Measurements from ENCODE around the gene PTAFR. TPM values are rescaled to one million over a fixed set of nuclear protein-coding genes. Genes with fewer than 3 reads are reported as not detected.
A peak's percentile ranks its signal among the peaks of the same experiment; 100 is the strongest.

PTAFR gene
- total RNA-seq, 3 donors from 2014 or later (not counting 1 experiment from before 2014, with no cell fraction given) = 1.2 to 6.4 (median 1.5) TPM

DNA sequence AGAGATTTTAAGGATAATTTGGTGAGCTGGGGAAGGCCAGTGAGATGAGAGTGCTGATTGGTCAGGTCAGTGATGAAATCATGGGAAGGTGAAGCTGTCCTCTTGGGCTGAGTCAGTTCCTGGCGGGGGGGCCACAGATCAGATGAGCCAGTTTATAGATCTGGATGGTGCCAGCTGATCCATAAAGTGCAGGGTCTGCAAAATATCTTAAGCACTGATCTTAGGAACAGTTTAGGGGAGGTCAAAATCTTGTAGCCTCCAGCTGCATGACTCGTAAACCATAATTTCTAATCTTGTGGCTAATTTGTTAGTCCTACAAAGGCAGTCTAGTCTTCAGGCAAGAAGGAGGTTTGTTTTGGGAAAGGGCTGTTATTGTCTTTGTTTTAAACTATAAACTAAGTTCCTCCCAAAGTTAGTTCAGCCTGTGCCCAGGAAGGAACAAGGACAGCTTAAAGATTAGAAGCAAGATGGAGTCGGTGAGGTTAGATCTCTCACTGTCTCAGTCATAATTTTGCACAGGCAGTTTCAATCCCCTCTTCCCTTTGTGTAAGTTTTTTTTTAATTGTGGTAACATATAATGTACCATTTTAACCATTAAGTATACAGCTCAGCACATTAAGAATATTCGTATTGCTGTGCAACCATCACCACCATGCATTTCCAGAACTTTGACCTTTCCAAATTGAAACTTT is 39.4 kb downstream of the PTAFR start:
- Histone ChIP-seq H3K36me3 (ENCODE audit: control insufficient read depth, insufficient read depth, low read length) (no peaks in the 10 kb centered on the region), H3K27me3 (ENCODE audit: control insufficient read depth, insufficient read depth, low read length) (no peaks in the 10 kb centered on the region), H3K4me1 (ENCODE audit: control insufficient read depth, insufficient read depth, low read length) (peaks cover 4% of the 10 kb centered on the region), H3K9me3 (ENCODE audit: control insufficient read depth, insufficient read depth, low read length) (no peaks in the 10 kb centered on the region), H3K4me3 (ENCODE audit: low read length) (no peak overlapping the region), H3K27ac (ENCODE audit: low read length) (no peak overlapping the region)
- ATAC-seq (no peak), DNase-seq (no peak)
- H3K36me3 Mint-ChIP-seq = no peaks in the 10 kb centered on the region
- H3K27ac Mint-ChIP-seq = no peak overlapping the region
- no peaks in the 10 kb centered on the region for H3K9me3 Mint-ChIP-seq
- H3K4me3 Mint-ChIP-seq = no peak overlapping the region
- intact Hi-C loops (cut with micrococcal nuclease) = no loop called here
- H3K4me1 Mint-ChIP-seq = peaks cover 9 to 12% of the 10 kb centered on the region in 2 donors
- H3K27me3 Mint-ChIP-seq (ENCODE audit: low read depth in 2 of 2) = peaks cover 0 to 8% of the 10 kb centered on the region in 2 donors
- 76% methylated on average over 3 of the region's 4 CpGs for WGBS (ENCODE audit: insufficient coverage)
- TF ChIP-seq, protein P1, sequence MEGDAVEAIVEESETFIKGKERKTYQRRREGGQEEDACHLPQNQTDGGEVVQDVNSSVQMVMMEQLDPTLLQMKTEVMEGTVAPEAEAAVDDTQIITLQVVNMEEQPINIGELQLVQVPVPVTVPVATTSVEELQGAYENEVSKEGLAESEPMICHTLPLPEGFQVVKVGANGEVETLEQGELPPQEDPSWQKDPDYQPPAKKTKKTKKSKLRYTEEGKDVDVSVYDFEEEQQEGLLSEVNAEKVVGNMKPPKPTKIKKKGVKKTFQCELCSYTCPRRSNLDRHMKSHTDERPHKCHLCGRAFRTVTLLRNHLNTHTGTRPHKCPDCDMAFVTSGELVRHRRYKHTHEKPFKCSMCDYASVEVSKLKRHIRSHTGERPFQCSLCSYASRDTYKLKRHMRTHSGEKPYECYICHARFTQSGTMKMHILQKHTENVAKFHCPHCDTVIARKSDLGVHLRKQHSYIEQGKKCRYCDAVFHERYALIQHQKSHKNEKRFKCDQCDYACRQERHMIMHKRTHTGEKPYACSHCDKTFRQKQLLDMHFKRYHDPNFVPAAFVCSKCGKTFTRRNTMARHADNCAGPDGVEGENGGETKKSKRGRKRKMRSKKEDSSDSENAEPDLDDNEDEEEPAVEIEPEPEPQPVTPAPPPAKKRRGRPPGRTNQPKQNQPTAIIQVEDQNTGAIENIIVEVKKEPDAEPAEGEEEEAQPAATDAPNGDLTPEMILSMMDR (IDR thresholded peaks at IDR 0.05) = no peak

DNA sequence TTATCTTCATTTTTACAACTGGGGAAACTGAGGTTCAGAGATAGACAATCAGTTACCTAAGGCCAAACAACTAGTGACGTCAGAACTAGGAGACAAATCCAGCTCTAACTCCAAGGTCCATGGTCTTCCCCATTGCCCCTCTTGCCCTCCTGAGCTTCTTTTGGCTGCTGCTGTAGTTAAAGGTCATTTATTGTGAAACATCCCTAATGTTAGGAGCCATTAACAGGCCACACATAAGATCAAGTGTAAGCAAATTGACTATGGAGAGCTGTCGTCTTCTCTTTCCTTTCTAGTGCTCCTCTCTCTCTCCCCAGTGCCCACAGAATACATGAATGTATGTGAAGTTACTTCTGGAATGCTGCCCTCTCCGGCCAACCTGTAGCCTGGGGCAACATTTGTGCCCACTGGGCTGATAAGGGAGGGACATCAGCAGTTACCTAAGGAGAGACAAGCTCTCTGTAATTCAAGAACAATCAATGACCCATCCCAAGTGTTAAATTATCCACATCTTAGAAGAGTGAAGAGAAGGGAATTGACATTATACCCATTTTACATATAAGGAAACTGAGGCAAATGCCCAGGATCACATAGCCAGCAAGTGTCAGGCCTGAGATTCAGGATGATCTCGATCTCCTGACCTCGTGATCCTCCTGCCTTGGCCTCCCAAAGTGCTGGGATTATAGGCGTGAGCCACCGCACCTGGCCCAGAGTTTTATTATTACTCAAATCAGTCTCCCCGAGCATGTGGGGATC is 40.1 kb downstream of the PTAFR start:
- TF ChIP-seq, protein P1 (IDR thresholded peaks at IDR 0.05) = no peak
- no peaks in the 10 kb centered on the region for H3K9me3 ChIP-seq (ENCODE audit: control insufficient read depth, insufficient read depth, low read length)
- H3K36me3 ChIP-seq (ENCODE audit: control insufficient read depth, insufficient read depth, low read length) = no peaks in the 10 kb centered on the region
- H3K27ac Mint-ChIP-seq = no peak overlapping the region
- H3K27me3 ChIP-seq (ENCODE audit: control insufficient read depth, insufficient read depth, low read length) = no peaks in the 10 kb centered on the region
- H3K4me3 ChIP-seq (ENCODE audit: low read length) = no peak overlapping the region
- intact Hi-C loops (cut with micrococcal nuclease) = no loop called here
- no peaks in the 10 kb centered on the region for H3K9me3 Mint-ChIP-seq
- DNase-seq (no peak), ATAC-seq (no peak)
- 94% methylated on average over 6 of the region's 8 CpGs for WGBS (ENCODE audit: insufficient coverage)
- peaks cover 4% of the 10 kb centered on the region for H3K4me1 ChIP-seq (ENCODE audit: control insufficient read depth, insufficient read depth, low read length)
- H3K36me3 Mint-ChIP-seq = no peaks in the 10 kb centered on the region
- H3K4me3 Mint-ChIP-seq = no peak overlapping the region
- peaks cover 9 to 12% of the 10 kb centered on the region in 2 donors for H3K4me1 Mint-ChIP-seq
- peaks cover 0 to 8% of the 10 kb centered on the region in 2 donors for H3K27me3 Mint-ChIP-seq (ENCODE audit: low read depth in 2 of 2)
- H3K27ac ChIP-seq (ENCODE audit: low read length) = no peak overlapping the region

DNA sequence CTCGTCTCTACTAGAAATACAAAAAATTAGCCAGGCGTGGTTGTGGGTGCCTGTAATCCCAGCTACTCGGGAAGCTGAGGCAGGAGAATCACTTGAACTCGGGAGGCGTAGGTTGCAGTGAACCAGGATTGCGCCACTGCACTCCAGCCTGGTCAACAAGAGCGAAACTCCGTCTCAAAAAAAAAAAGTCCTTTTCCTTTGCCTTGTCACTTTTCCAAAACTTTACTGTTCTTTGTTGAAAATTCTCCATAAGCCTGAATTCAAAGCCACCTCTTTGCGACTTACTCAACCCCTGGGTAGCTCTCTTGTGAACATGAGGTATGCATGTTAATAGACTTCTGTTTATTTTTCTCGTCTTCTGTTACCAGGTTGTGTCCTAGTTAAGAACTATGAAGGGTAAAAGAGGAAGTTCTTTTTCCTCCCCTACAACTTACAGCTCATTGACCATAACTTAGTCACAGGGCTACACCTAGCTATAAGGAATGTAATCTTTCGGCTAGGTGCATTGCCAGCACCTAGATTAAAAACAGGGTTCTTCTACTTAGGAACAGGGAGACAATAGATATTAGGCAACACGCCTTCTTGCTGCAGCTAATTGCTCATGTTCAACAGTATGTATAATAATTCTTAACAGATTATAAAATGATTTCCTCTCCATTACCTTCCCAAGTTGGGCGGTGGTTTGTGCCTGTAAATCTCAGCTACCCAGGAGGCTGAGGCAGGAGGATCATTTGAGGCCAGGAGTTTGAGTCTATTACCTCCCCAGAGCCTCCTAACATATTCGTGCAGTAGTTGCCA is 40.9 kb downstream of the PTAFR start:
- Histone ChIP-seq H3K27me3 (ENCODE audit: control insufficient read depth, insufficient read depth, low read length) (no peaks in the 10 kb centered on the region), H3K4me1 (ENCODE audit: control insufficient read depth, insufficient read depth, low read length) (peaks cover 4% of the 10 kb centered on the region), H3K36me3 (ENCODE audit: control insufficient read depth, insufficient read depth, low read length) (no peaks in the 10 kb centered on the region), H3K27ac (ENCODE audit: low read length) (no peak overlapping the region), H3K4me3 (ENCODE audit: low read length) (no peak overlapping the region), H3K9me3 (ENCODE audit: control insufficient read depth, insufficient read depth, low read length) (no peaks in the 10 kb centered on the region)
- Mint-ChIP-seq H3K27ac (no peak overlapping the region), H3K27me3 (ENCODE audit: low read depth in 2 of 2) (peaks cover 0 to 8% of the 10 kb centered on the region in 2 donors), H3K9me3 (no peaks in the 10 kb centered on the region), H3K36me3 (no peaks in the 10 kb centered on the region), H3K4me1 (peaks cover 9 to 12% of the 10 kb centered on the region in 2 donors), H3K4me3 (no peak overlapping the region)
- TF ChIP-seq, protein P1 (IDR thresholded peaks at IDR 0.05) = no peak
- ATAC-seq (peak in 1 of 3 donors; percentile 70), DNase-seq (no peak)
- 78% methylated on average over 11 of the region's 14 CpGs for WGBS (ENCODE audit: insufficient coverage)
- intact Hi-C loops (cut with micrococcal nuclease) = no loop called here
